Stimulated activated CD4-positive, alpha-beta T cell treated with anti-CD3 and anti-CD28 coated beads, Interleukin-4, amount 100 ng/mL, for 4 hours (primary cell): ENCODE data around the gene TCHHL1.

ENCODE experiments used
- DNase-seq, 2 experiments: peaks; one replicate each; pipeline ENCODE4 v3.0.0-alpha.2; 2020

The TCHHL1 gene

GRCh38 chr1:152036267-152037216 lies 52.3 kb downstream of the TCHHL1 start, which contains the start of gene S100A11:
S100A11 (minus strand) TSS chr1:152037004; CDS start chr1:152036915, 89 bp downstream.
- peak; percentile 72 to 75 for DNase-seq

GRCh38 chr1:152035539-152036266 lies 53.2 kb downstream of the TCHHL1 start:
- no peak for DNase-seq

GRCh38 chr1:152034654-152035538 lies 54.0 kb downstream of the TCHHL1 start:
- DNase-seq = peak; percentile 53 to 54

- no peak for DNase-seq
These were observed 54.6 kb downstream of the TCHHL1 start for GRCh38 chr1:152034324-152034653.
